GM12891 (cell line): Measurements from ENCODE around the gene TSPAN4.

Experiments
- DNase-seq: peaks from one replicate; pipeline ENCODE4 v3.0.0; 2011; ENCODE audit warnings: low spot score; ENCODE audit not compliant: insufficient read length
- FAIRE-seq: peaks from 2 replicates; lab custom pipeline; 2011; peaks lifted over from hg19 to GRCh38; lab: Jason Lieb, UNC
- PAX5 ChIP-seq: IDR thresholded peaks from 2 replicates; pipeline ENCODE4 v1.6.1; 2011; ENCODE audit warnings: low read length, moderate library complexity, mild to moderate bottlenecking; ENCODE audit not compliant: insufficient read depth, severe bottlenecking
- POLR2A ChIP-seq: IDR thresholded peaks from 2 replicates; pipeline ENCODE4 v1.6.1; 2011; ENCODE audit warnings: low read depth, low read length, control low read depth
- POLR2AphosphoS5 ChIP-seq: IDR thresholded peaks from 2 replicates; pipeline ENCODE4 v1.6.1; 2011; ENCODE audit warnings: low read depth, low read length, control low read depth
- POU2F2 ChIP-seq: IDR thresholded peaks from 2 replicates; pipeline ENCODE4 v1.6.1; 2011; ENCODE audit warnings: low read depth, mild to moderate bottlenecking, control low read depth, low read length, moderate library complexity
- SPI1 ChIP-seq: IDR thresholded peaks from 2 replicates; pipeline ENCODE4 v1.6.1; 2011; ENCODE audit warnings: low read depth, low read length, control low read depth
- TAF1 ChIP-seq: IDR thresholded peaks from 2 replicates; pipeline ENCODE4 v1.6.1; 2011; ENCODE audit warnings: low read depth, low read length, control low read depth

TSPAN4 gene

GRCh38 chr11:884578-885070, 42.0 kb downstream of the TSPAN4 start:
- TF ChIP-seq PAX5: no peak
- TF ChIP-seq SPI1: no peak
- TF ChIP-seq POLR2A: no peak
- TF ChIP-seq POLR2AphosphoS5: no peak
- TF ChIP-seq POU2F2: no peak
- no peak for TF ChIP-seq TAF1
- DNase-seq (no peak), FAIRE-seq (no peak)

- DNase-seq: no peak
- FAIRE-seq: no peak
- TF ChIP-seq POLR2AphosphoS5 (no peak), POLR2A (no peak), SPI1 (no peak), PAX5 (no peak), POU2F2 (no peak), TAF1 (no peak)
Observed at GRCh38 chr11:886568-886967, 43.9 kb downstream of the TSPAN4 start.

- TF ChIP-seq TAF1 (no peak), SPI1 (no peak), POU2F2 (no peak), POLR2AphosphoS5 (no peak), POLR2A (no peak), PAX5 (no peak)
- FAIRE-seq (no peak), DNase-seq (no peak)
Observed at GRCh38 chr11:887589-887988, 44.9 kb downstream of the TSPAN4 start.

GRCh38 chr11:888310-889212, 45.9 kb downstream of the TSPAN4 start:
- DNase-seq: no peak
- TF ChIP-seq POLR2A (no peak), POU2F2 (no peak), TAF1 (no peak), POLR2AphosphoS5 (no peak), PAX5 (no peak), SPI1 (no peak)
- no peak for FAIRE-seq

- FAIRE-seq (no peak), DNase-seq (no peak)
- TF ChIP-seq SPI1 (no peak), POLR2AphosphoS5 (no peak), PAX5 (no peak), POU2F2 (no peak), POLR2A (no peak), TAF1 (no peak)
Observed at GRCh38 chr11:889257-889656, 46.6 kb downstream of the TSPAN4 start.

GRCh38 chr11:889687-890475, 47.2 kb downstream of the TSPAN4 start:
- FAIRE-seq (no peak), DNase-seq (no peak)

GRCh38 chr11:890794-891540, 48.3 kb downstream of the TSPAN4 start:
- DNase-seq (no peak), FAIRE-seq (no peak)
- TF ChIP-seq POLR2AphosphoS5: no peak
- no peak for TF ChIP-seq POLR2A
- TF ChIP-seq TAF1: no peak
- no peak for TF ChIP-seq POU2F2
- TF ChIP-seq PAX5: no peak
- no peak for TF ChIP-seq SPI1

More at GRCh38 chr11:889687-890475, 47.2 kb downstream of the TSPAN4 start:
- no peak for TF ChIP-seq POU2F2
- TF ChIP-seq POLR2AphosphoS5: no peak
- no peak for TF ChIP-seq PAX5
- no peak for TF ChIP-seq POLR2A
- no peak for TF ChIP-seq TAF1
- TF ChIP-seq SPI1: no peak

GRCh38 chr11:893008-893654, 50.5 kb downstream of the TSPAN4 start:
- DNase-seq (no peak), FAIRE-seq (no peak)
- TF ChIP-seq TAF1 (no peak), POLR2A (no peak), POU2F2 (no peak), PAX5 (no peak), POLR2AphosphoS5 (no peak), SPI1 (no peak)
